Measurements from ENCODE around the gene DEFB108B. TPM values are rescaled to one million over a fixed set of nuclear protein-coding genes. Genes with fewer than 3 reads are reported as not detected.
"Not testable (repeated sequence)": the region's sequence is repeated elsewhere in the genome, so short reads cannot be mapped to it uniquely, and the experiment has no call there.

The DEFB108B gene
- total RNA-seq, 1 donor, result not detected

- no peak for DNase-seq (ENCODE audit: low read depth)
- H3K4me3 ChIP-seq (ENCODE audit: low read depth, low read length), result no peak overlapping the region
- TF ChIP-seq, protein P1, sequence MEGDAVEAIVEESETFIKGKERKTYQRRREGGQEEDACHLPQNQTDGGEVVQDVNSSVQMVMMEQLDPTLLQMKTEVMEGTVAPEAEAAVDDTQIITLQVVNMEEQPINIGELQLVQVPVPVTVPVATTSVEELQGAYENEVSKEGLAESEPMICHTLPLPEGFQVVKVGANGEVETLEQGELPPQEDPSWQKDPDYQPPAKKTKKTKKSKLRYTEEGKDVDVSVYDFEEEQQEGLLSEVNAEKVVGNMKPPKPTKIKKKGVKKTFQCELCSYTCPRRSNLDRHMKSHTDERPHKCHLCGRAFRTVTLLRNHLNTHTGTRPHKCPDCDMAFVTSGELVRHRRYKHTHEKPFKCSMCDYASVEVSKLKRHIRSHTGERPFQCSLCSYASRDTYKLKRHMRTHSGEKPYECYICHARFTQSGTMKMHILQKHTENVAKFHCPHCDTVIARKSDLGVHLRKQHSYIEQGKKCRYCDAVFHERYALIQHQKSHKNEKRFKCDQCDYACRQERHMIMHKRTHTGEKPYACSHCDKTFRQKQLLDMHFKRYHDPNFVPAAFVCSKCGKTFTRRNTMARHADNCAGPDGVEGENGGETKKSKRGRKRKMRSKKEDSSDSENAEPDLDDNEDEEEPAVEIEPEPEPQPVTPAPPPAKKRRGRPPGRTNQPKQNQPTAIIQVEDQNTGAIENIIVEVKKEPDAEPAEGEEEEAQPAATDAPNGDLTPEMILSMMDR (IDR thresholded peaks at IDR 0.05; ENCODE audit: insufficient read depth, low read length), result no peak
Observed at GRCh38 chr11:71843858-71844257, 10.9 kb downstream of the DEFB108B start.

DNA sequence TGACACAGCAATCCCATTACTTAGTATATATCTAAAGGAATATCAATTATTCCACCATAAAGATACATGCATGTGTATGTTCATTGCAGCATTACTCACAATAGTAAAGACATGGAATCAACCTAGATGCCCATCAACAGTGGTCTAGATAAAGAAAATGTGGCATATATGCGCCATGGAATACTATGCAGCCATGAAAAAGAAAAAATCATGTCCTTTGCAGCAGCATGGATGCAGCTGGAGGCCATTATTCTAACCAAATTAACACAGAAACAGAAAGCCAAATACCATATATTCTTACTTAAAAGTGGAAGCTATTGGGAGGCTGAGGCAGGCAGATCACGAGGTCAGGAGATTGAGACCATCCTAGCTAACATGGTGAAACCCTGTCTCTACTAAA is 20.9 kb downstream of the DEFB108B start:
- H3K4me3 ChIP-seq (ENCODE audit: low read depth, low read length); DNase-seq (ENCODE audit: low read depth): not testable (repeated sequence)

- DNase-seq (ENCODE audit: low read depth); H3K4me3 ChIP-seq (ENCODE audit: low read depth, low read length): not testable (repeated sequence)
Observed at GRCh38 chr11:71855880-71856279, 22.9 kb downstream of the DEFB108B start.

DNA sequence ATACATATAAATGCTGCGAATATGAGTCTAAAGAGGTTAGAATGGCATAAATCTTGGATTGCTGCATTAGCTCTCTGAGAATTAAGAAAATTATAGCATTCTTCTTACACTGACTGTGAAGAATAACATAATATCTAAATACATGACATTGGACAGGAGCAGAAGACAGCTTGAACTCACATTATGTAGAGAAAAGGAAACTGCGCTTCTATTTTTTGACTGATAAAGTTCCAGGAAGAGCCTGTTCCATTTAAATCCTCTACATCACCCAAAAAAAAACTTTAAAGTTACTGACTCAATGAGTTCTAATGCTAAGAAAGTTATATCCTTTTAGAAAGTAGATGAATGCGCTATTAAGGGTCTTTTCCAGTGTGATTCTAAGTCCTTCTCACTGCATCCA is 27.8 kb downstream of the DEFB108B start:
- not testable (repeated sequence) for DNase-seq (ENCODE audit: low read depth); H3K4me3 ChIP-seq (ENCODE audit: low read depth, low read length)

- DNase-seq (ENCODE audit: low read depth), result peak; percentile 69
- TF ChIP-seq, protein P1 (IDR thresholded peaks at IDR 0.05; ENCODE audit: insufficient read depth, low read length), result peak; percentile 69
- H3K4me3 ChIP-seq (ENCODE audit: low read depth, low read length), result not testable (repeated sequence)
Observed at GRCh38 chr11:71863978-71864627, 31.1 kb downstream of the DEFB108B start.

DNA sequence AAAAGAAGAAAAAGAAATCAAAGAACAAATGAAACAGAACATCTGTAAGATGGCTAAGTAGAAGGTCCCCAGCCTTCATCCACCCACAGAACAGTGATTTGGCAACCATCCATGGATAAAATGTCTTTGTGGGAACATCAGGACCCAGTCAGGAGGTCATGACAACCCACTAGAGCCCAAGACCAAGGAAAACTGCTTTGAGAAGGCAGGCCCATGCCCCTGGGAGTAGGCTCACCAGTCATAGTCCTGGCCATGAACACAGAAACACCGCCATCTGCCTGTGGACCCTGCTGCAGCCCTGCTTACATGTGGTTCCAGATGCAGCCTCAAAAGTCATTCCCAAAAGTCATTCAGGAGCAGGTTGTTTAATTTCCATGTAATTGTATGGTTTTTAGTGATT is 34.2 kb downstream of the DEFB108B start:
- DNase-seq (ENCODE audit: low read depth); H3K4me3 ChIP-seq (ENCODE audit: low read depth, low read length): not testable (repeated sequence)

DNA sequence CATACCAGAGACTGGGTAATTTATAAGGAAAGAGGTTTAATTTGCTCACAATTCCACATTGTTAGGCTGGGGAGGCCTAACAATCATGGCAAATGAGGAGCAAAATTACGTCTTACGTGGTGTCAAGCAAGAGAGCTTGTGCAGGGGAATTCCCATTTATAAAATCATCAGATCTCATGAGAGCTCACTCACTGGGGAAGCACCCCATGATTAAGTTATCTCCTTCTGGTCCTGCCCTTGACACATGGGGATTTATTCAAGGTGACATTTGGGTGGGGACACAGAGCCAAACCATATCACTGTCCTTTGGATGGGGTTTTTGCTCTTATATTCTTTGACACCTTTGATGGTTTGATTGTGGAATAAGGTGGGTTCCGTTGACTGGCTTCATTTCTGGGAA is 36.9 kb downstream of the DEFB108B start:
- DNase-seq (ENCODE audit: low read depth); H3K4me3 ChIP-seq (ENCODE audit: low read depth, low read length): not testable (repeated sequence)

GRCh38 chr11:71870661-71871060 is 37.7 kb downstream of the DEFB108B start:
- DNase-seq (ENCODE audit: low read depth); H3K4me3 ChIP-seq (ENCODE audit: low read depth, low read length): not testable (repeated sequence)

DNA sequence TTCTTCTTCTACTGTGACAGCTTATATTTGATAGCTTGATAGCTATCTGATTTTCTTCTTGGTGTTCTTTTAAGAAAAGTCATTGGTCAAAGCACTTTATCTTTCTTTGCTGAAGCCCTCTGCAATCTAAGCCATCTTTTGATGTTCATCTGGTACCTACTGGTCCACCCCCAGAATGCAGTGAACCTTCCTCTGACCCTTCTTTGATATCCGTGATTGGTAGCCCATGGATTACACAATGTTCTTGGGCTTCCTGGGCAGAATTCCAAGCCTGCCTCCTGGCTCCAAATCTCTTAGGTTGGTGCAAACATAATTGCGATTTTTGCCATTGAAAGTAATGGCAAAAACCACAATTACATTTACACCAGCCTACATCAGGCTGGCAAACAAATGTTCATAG is 43.3 kb downstream of the DEFB108B start:
- not testable (repeated sequence) for DNase-seq (ENCODE audit: low read depth)

GRCh38 chr11:71878059-71878458 is 45.1 kb downstream of the DEFB108B start, which contains the start of gene DEFB131B:
Gene DEFB131B, plus strand, starts transcription at chr11:71878453. Its CDS starts 0 bp downstream, at chr11:71878453.
- not testable (repeated sequence) for H3K4me3 ChIP-seq (ENCODE audit: low read depth, low read length); DNase-seq (ENCODE audit: low read depth)

More for the DNA sequence above, 43.3 kb downstream of the DEFB108B start:
- not testable (repeated sequence) for H3K4me3 ChIP-seq (ENCODE audit: low read depth, low read length)

DNA sequence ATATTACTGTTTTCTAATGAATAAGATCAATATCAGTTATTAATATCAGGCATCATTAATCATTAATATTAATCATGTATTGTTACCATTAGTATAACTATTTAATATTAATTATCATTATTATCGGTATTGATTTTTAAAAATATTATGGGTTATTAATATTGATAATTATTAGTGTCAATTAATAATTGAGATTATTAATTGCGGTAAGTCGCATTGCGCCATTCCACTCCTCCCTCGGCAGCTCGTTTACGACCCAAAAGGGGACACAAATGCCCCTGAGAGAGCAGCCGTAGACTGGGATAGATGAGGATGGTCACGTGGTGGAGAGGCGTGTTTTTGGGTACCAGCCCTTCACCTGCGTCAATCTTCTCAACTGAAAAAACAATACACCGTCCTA is 52.8 kb downstream of the DEFB108B start:
- DNase-seq (ENCODE audit: low read depth); H3K4me3 ChIP-seq (ENCODE audit: low read depth, low read length): not testable (repeated sequence)

Small RNAs within 50 kb of the gene (small RNA-seq; reads per million reads assigned to genes)
- not detected for gene RNA5SP342

Other genes with a start within 250 kb of the DEFB108B start
- gene DEFB131B, start 45.3 kb downstream of the DEFB108B start, total RNA-seq (ENCODE audit: low replicate concordance), result not detected in 2 replicates
- 3.5 and 13.0 TPM in 2 replicates for gene XNDC1N, start 95.4 kb downstream of the DEFB108B start, total RNA-seq (ENCODE audit: low replicate concordance)
- 13.0 and 22.9 TPM in 2 replicates for gene RNF121, start 95.8 kb downstream of the DEFB108B start, total RNA-seq (ENCODE audit: low replicate concordance)
- 1.1 and 2.2 TPM in 2 replicates for gene IL18BP, start 165.7 kb downstream of the DEFB108B start, total RNA-seq (ENCODE audit: low replicate concordance)
- 134 and 196 TPM in 2 replicates for gene NUMA1, start 247.3 kb downstream of the DEFB108B start, total RNA-seq (ENCODE audit: low replicate concordance)
- gene LRRC51, start 247.7 kb downstream of the DEFB108B start, total RNA-seq (ENCODE audit: low replicate concordance), result 0.98 and 8.9 TPM in 2 replicates